Neural cell (in vitro differentiated cells): Measurements from ENCODE around the gene ADGRB3. TPM values are rescaled to one million over a fixed set of nuclear protein-coding genes. Genes with fewer than 3 reads are reported as not detected.

Experiments
- H2AFZ ChIP-seq: fragments of 200-600, 300-800 bp; sonication (generic), shearing (Covaris generic); 2 replicates; pipeline ENCODE4 v1.6.0; 2014; ENCODE audit warnings: low read depth, mild to moderate bottlenecking, antibody characterized with exemption, low read length, moderate library complexity
- H3F3A ChIP-seq: fragments of 200-600 bp; shearing (Covaris generic); 2 replicates; pipeline ENCODE4 v1.6.1; 2016; ENCODE audit warnings: mild to moderate bottlenecking, moderate library complexity, mixed read lengths, antibody characterized with exemption, low read length; ENCODE audit not compliant: insufficient read depth, poor library complexity, severe bottlenecking
- H3K27ac ChIP-seq: fragments of 200-600, 300-800 bp; sonication (generic), shearing (Covaris generic); 2 replicates; pipeline ENCODE4 v1.5.1; 2014; ENCODE audit warnings: mild to moderate bottlenecking, low read length, moderate library complexity
- H3K27me3 ChIP-seq: fragments of 300-800, 200-600 bp; sonication (generic), shearing (Covaris generic); 2 replicates; pipeline ENCODE4 v1.6.0; 2014; ENCODE audit warnings: mild to moderate bottlenecking, low read depth, low read length, moderate library complexity; ENCODE audit not compliant: insufficient read depth
- H3K36me3 ChIP-seq: fragments of 300-800, 200-600 bp; sonication (generic), shearing (Covaris generic); 2 replicates; pipeline ENCODE4 v1.5.1; 2014; ENCODE audit warnings: mild to moderate bottlenecking, antibody characterized with exemption, low read length, moderate library complexity; ENCODE audit not compliant: insufficient read depth
- H3K4me2 ChIP-seq: fragments of 300-800, 200-600 bp; sonication (generic), shearing (Covaris generic); 2 replicates; pipeline ENCODE4 v1.6.0; 2014; ENCODE audit warnings: mild to moderate bottlenecking, low read length
- H3K4me3 ChIP-seq: fragments of 300-800, 200-600 bp; sonication (generic), shearing (Covaris generic); 2 replicates; pipeline ENCODE4 v1.5.1; 2014; ENCODE audit warnings: mild to moderate bottlenecking, low read length, moderate library complexity
- H3K79me2 ChIP-seq: fragments of 200-600 bp; shearing (Covaris generic); replicated peaks from 2 replicates; pipeline ENCODE4 v1.6.0; 2014; ENCODE audit warnings: mild to moderate bottlenecking, low read length, moderate library complexity; ENCODE audit not compliant: insufficient read depth
- H3K9ac ChIP-seq: fragments of 300-800, 200-600 bp; sonication (generic), shearing (Covaris generic); 2 replicates; pipeline ENCODE4 v1.6.1; 2016; ENCODE audit warnings: mild to moderate bottlenecking, low read length, mixed read lengths
- H3K9me2 ChIP-seq: fragments of 200-600 bp; shearing (Covaris generic); 2 replicates; pipeline ENCODE4 v1.6.1; 2016; ENCODE audit warnings: mild to moderate bottlenecking, low read length, mixed read lengths; ENCODE audit not compliant: insufficient read depth
- H3K9me3 ChIP-seq: fragments of 200-600, 300-800 bp; sonication (generic), shearing (Covaris generic); 2 replicates; pipeline ENCODE4 v1.6.1; 2016; ENCODE audit warnings: mild to moderate bottlenecking, mixed run types, low read length, moderate library complexity, mixed read lengths
- H4K20me1 ChIP-seq: fragments of 200-600 bp; shearing (Covaris generic); 2 replicates; pipeline ENCODE4 v1.6.1; 2016; ENCODE audit warnings: mild to moderate bottlenecking, mixed run types; ENCODE audit not compliant: insufficient read depth
- EP300 ChIP-seq: fragments of 450-650 bp; conservative IDR thresholded peaks from 2 replicates; pipeline ENCODE4 v1.6.1; 2014; ENCODE audit warnings: antibody characterized with exemption, mild to moderate bottlenecking, moderate library complexity; ENCODE audit not compliant: poor library complexity, severe bottlenecking
- EZH2 ChIP-seq: fragments of 200-600, 300-800 bp; shearing (Covaris generic), sonication (generic); IDR thresholded peaks from 2 replicates; pipeline ENCODE4 v1.6.1; 2014; ENCODE audit warnings: antibody characterized with exemption, low read length, borderline replicate concordance, mild to moderate bottlenecking; ENCODE audit not compliant: insufficient read depth, poor library complexity, severe bottlenecking
- MXI1 ChIP-seq: fragments of 450-650 bp; conservative IDR thresholded peaks from 2 replicates; pipeline ENCODE4 v1.6.1; 2014; ENCODE audit warnings: antibody characterized with exemption, mild to moderate bottlenecking; ENCODE audit not compliant: poor library complexity, severe bottlenecking
- POLR2AphosphoS5 ChIP-seq: IDR thresholded peaks from 2 replicates; pipeline ENCODE4 v1.6.1; 2012
- RAD21 ChIP-seq: fragments of 450-650 bp; conservative IDR thresholded peaks from 2 replicates; pipeline ENCODE4 v1.6.1; 2014; ENCODE audit warnings: antibody characterized with exemption, mild to moderate bottlenecking, moderate library complexity
- SMC3 ChIP-seq: fragments of 450-650 bp; conservative IDR thresholded peaks from 2 replicates; pipeline ENCODE4 v1.6.1; 2014; ENCODE audit warnings: antibody characterized with exemption, mild to moderate bottlenecking, moderate library complexity; ENCODE audit not compliant: poor library complexity
- TAF1 ChIP-seq: IDR thresholded peaks from 2 replicates; pipeline ENCODE4 v1.6.1; 2012; ENCODE audit warnings: low read depth
- polyA plus RNA-seq: library from polyadenylated mRNA; depleted of rRNA; stranded (reverse); fragments of >200 nt; gene quantifications from 2 replicates; pipeline ENCODE4 v1.2.3, GENCODE V29; 2014
- TF ChIP-seq, protein P1 (sequence below): IDR thresholded peaks from 2 replicates; pipeline ENCODE4 v1.6.1; 2012; ENCODE audit warnings: borderline replicate concordance
- TF ChIP-seq, protein P2 (sequence below): fragments of 450-650 bp; IDR thresholded peaks from 2 replicates; pipeline ENCODE4 v1.5.1; 2014; ENCODE audit warnings: antibody characterized with exemption, mild to moderate bottlenecking, moderate library complexity; ENCODE audit not compliant: poor library complexity, severe bottlenecking

ADGRB3 gene
- polyA plus RNA-seq, 1 donor from 2014 or later: 66.5 TPM

DNA sequence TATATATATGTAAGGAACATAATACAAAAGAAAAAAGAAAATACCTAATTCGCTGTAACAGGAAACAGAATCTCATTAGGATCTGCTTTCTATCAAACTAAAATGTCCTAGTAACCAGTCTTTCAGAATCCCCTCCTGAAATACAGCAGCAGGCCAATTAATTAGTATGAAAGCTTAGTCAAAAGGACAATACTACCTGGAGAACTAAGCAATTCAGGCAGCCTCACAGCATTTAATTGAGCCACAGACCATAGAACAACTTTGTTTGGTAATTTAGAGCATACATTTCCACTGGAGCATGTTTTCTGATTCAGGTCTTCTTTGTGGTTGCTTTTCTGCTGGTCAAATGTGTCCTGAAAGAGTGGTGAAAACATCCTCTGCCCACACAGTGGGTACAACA lies 645.8 kb downstream of the ADGRB3 start:
- no peaks in the 10 kb centered on the region for H3K79me2 ChIP-seq
- no peaks in the 10 kb centered on the region for H3K9me3 ChIP-seq
- H3K27ac ChIP-seq: no peak overlapping the region
- no peaks in the 10 kb centered on the region for H3K9me2 ChIP-seq
- H3F3A ChIP-seq: no peaks in the 10 kb centered on the region
- H3K9ac ChIP-seq: no peak overlapping the region
- H3K36me3 ChIP-seq: no peaks in the 10 kb centered on the region
- H3K27me3 ChIP-seq: peaks cover 22% of the 10 kb centered on the region
- no peak for TF ChIP-seq POLR2AphosphoS5
- H3K4me2 ChIP-seq: no peak overlapping the region
- H3K4me3 ChIP-seq: no peak overlapping the region
- no peaks in the 10 kb centered on the region for H4K20me1 ChIP-seq
- no peak overlapping the region for H2AFZ ChIP-seq

DNA sequence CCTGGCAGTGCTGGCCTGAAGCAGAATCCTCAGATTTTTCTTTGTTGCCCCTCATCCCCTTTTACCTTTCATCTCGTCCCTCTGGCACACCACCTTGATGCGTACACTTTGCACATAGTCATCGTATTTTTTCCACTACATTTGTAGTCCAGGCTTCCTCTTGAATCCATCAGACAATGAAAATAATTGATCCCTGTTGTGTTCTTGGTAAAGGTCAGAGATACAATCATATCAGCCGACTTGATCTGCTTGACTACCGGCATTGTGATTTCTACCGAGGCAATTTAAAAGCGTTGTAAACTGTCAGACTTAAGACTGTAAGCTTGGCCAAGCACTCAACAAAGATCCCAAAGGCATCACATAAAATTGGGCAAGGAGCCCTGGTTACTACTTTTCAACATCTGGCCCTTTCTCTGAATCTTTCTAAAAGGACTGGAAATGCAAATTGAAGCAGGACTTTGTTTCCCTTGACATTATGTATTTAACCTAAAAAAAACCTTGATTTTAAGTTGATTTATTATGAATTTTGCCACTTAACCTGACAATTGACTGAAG lies 649.2 kb downstream of the ADGRB3 start:
- no peaks in the 10 kb centered on the region for H4K20me1 ChIP-seq
- no peak overlapping the region for H3K4me3 ChIP-seq
- H3K27ac ChIP-seq: no peak overlapping the region
- no peak for TF ChIP-seq TAF1
- TF ChIP-seq EZH2: no peak
- no peak for TF ChIP-seq SMC3
- TF ChIP-seq EP300: no peak
- TF ChIP-seq POLR2AphosphoS5: no peak
- TF ChIP-seq, protein P1, sequence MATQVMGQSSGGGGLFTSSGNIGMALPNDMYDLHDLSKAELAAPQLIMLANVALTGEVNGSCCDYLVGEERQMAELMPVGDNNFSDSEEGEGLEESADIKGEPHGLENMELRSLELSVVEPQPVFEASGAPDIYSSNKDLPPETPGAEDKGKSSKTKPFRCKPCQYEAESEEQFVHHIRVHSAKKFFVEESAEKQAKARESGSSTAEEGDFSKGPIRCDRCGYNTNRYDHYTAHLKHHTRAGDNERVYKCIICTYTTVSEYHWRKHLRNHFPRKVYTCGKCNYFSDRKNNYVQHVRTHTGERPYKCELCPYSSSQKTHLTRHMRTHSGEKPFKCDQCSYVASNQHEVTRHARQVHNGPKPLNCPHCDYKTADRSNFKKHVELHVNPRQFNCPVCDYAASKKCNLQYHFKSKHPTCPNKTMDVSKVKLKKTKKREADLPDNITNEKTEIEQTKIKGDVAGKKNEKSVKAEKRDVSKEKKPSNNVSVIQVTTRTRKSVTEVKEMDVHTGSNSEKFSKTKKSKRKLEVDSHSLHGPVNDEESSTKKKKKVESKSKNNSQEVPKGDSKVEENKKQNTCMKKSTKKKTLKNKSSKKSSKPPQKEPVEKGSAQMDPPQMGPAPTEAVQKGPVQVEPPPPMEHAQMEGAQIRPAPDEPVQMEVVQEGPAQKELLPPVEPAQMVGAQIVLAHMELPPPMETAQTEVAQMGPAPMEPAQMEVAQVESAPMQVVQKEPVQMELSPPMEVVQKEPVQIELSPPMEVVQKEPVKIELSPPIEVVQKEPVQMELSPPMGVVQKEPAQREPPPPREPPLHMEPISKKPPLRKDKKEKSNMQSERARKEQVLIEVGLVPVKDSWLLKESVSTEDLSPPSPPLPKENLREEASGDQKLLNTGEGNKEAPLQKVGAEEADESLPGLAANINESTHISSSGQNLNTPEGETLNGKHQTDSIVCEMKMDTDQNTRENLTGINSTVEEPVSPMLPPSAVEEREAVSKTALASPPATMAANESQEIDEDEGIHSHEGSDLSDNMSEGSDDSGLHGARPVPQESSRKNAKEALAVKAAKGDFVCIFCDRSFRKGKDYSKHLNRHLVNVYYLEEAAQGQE: no peak
- no peak for TF ChIP-seq RAD21
- H3K79me2 ChIP-seq: no peaks in the 10 kb centered on the region
- H3K9ac ChIP-seq: no peak overlapping the region
- no peak overlapping the region for H3K4me2 ChIP-seq
- H3K9me2 ChIP-seq: no peaks in the 10 kb centered on the region
- H2AFZ ChIP-seq: no peak overlapping the region
- H3K36me3 ChIP-seq: no peaks in the 10 kb centered on the region
- peaks cover 17% of the 10 kb centered on the region for H3K27me3 ChIP-seq
- no peaks in the 10 kb centered on the region for H3K9me3 ChIP-seq
- no peaks in the 10 kb centered on the region for H3F3A ChIP-seq

DNA sequence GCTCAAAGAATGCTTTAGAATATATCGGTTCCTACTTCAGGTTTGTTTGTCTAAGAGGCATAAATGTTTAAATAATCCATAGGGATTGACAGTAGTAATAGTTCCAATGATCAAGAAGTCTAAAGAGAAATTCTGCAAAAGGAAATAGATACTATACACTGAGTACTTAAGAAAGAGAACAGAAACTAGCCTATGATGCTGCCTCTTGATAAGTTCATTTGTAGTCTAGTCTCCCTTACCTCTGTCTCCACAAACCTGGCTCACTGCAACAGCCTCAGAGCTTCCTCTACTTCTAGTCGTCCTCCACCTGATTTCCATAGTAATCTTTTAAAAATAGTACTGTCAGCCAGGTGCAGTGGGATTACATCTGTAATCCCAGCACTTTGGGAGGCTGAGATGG lies 650.0 kb downstream of the ADGRB3 start:
- H3K4me2 ChIP-seq: no peak overlapping the region

More for the DNA sequence above, 650.0 kb downstream of the ADGRB3 start:
- Histone ChIP-seq H3K4me3 (no peak overlapping the region), H3K9ac (no peak overlapping the region), H3F3A (no peaks in the 10 kb centered on the region), H3K9me2 (no peaks in the 10 kb centered on the region), H2AFZ (no peak overlapping the region), H3K27me3 (peaks cover 17% of the 10 kb centered on the region), H3K27ac (no peak overlapping the region), H4K20me1 (no peaks in the 10 kb centered on the region), H3K36me3 (no peaks in the 10 kb centered on the region), H3K9me3 (no peaks in the 10 kb centered on the region), H3K79me2 (no peaks in the 10 kb centered on the region)
- TF ChIP-seq POLR2AphosphoS5: no peak
- TF ChIP-seq MXI1: no peak
- TF ChIP-seq, protein P1: no peak
- no peak for TF ChIP-seq EP300
- no peak for TF ChIP-seq TAF1
- TF ChIP-seq, protein P2, sequence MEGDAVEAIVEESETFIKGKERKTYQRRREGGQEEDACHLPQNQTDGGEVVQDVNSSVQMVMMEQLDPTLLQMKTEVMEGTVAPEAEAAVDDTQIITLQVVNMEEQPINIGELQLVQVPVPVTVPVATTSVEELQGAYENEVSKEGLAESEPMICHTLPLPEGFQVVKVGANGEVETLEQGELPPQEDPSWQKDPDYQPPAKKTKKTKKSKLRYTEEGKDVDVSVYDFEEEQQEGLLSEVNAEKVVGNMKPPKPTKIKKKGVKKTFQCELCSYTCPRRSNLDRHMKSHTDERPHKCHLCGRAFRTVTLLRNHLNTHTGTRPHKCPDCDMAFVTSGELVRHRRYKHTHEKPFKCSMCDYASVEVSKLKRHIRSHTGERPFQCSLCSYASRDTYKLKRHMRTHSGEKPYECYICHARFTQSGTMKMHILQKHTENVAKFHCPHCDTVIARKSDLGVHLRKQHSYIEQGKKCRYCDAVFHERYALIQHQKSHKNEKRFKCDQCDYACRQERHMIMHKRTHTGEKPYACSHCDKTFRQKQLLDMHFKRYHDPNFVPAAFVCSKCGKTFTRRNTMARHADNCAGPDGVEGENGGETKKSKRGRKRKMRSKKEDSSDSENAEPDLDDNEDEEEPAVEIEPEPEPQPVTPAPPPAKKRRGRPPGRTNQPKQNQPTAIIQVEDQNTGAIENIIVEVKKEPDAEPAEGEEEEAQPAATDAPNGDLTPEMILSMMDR: no peak
- no peak for TF ChIP-seq SMC3
- TF ChIP-seq RAD21: no peak
- TF ChIP-seq EZH2: no peak
